GM19463 (cell line): ENCODE results near the gene ZNF222.

Source experiments
- ATAC-seq: cut with Tn5 transposase; IDR thresholded peaks from one replicate; pipeline ENCODE4 v1.9.1; 2021; ENCODE audit warnings: mild to moderate bottlenecking, moderate library complexity; ENCODE audit not compliant: unreplicated experiment

The ZNF222 gene

DNA sequence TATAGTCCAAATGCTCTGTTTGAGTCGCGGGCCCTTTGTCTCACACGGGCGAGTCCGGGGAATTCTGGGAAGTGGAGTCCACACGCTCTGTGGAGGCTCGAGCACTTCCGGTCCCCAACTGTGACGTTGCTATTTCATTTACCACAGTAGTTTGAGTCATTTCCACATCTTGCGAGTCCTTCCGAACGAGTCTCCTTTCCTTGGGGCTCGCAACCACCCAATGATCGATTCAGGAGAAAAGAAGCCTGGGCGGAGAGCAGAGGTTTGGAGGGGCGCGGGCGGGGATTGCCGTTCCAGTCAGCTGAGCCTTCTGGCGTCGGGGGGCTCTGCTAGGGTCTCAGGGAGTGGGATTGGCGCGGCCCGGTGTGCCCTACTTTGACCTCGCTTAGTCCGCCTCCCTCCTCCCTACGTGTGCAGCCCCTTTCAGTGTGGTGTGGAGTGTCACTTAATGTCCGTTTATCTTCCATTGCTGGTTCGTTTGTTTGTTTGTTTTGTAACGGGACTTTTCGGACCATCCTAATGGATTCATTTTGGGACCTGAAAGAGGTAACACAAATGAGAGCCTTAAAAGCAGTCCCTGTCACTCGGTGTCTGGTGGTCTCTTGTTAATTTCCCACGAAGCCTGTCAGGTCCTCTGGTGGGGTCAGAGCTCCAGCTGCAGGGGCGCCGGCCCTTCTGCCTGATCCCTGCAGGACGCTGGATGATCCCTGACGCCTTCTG is at the start of gene ZNF222:
Gene ZNF222 (plus strand): TSS at position 163 of the 720 bp plus-strand sequence. CDS start 58 bp downstream, at position 221.
- ATAC-seq: peak; percentile 96

- ATAC-seq: no peak
These were observed 48.4 kb upstream of the ZNF222 start for GRCh38 chr19:43976732-43977131.

- ATAC-seq: no peak
These were observed 41.7 kb upstream of the ZNF222 start for GRCh38 chr19:43983544-43983911.

DNA sequence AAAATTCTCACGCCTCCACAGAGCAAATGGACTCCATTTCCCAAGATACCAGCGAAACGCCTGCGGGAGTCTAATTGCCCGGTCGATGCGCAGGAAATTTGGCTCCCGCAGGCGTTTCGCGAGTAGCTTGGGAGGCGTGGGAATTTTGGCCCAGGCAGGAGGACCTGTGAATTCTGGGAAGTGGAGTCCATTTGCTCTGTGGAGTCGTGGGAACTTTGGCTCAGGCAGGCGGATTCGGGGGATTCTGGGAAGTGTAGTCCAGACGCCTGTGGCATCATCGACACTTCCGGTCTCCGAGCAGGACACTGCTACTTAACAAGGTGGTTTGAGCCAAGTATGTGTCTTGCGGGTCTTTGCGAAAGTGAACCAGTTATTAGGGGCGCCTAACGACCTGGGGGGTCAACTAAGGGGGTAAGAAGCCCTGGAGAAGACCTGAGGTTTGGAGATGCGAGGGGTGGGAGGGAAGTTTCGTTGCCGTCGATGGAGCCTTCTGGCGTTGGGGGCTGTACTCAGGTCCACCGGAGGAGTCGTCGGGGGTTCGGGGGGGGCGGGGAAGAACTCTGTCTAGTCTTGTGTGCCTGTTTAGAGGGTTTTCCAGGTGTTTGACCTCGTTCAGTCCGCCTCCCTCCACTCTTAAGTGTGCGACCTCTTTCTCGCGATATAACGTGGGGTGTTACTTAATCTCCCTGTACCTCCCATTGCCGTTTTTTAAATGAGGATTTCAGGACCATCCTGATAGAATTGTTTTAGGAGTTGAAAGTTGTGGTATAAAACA is 41.1 kb upstream of the ZNF222 start, which contains the start of gene ZNF155:
Gene ZNF155 (plus strand): TSS at position 277 of the 775 bp plus-strand sequence. CDS start 4,356 bp downstream, outside the sequence.
- peak; percentile 90 for ATAC-seq

- ATAC-seq: no peak
These were observed 40.5 kb upstream of the ZNF222 start for GRCh38 chr19:43984687-43985000.

DNA sequence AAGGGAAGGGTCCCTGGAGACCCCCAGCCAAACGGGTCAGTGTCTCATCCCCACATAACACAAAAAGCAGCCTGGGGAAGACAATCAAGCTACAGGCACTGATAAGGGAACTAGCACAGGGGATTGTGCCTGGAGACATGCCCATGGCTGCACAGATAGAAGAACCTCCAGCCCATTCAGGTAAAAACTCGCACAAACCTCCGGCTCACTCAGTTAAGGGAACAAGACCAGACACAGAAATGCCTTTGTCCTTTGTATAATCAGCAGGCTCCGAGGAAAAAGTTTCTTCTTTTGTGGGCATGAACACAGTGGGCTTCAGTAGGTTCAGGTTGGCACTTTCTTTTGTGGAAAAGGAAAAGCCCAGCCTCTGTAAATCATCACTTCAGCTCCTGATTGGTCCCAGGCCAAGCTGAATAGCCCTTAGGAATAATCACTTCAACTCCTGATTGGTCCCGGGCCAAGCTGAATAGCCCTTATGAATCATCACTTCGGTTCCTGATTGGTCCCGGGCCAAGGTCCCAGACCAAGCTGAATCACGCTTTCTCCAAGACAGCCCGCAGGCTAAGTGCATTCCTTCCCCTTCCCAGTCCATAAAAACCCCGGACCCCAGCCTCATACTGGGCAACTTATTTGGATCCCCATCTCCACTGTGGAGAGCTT is 27.4 kb upstream of the ZNF222 start:
- ATAC-seq: no peak

GRCh38 chr19:44002212-44002565 is 23.0 kb upstream of the ZNF222 start:
- ATAC-seq: no peak

- peak; percentile 91 for ATAC-seq
These were observed 22.4 kb upstream of the ZNF222 start, which contains the start of gene ZNF230 for GRCh38 chr19:44002566-44003460. ZNF230 (plus strand) TSS chr19:44002957; CDS start chr19:44007079, 4,122 bp downstream.

- ATAC-seq: no peak
These were observed 21.6 kb upstream of the ZNF222 start for GRCh38 chr19:44003461-44004009.

DNA sequence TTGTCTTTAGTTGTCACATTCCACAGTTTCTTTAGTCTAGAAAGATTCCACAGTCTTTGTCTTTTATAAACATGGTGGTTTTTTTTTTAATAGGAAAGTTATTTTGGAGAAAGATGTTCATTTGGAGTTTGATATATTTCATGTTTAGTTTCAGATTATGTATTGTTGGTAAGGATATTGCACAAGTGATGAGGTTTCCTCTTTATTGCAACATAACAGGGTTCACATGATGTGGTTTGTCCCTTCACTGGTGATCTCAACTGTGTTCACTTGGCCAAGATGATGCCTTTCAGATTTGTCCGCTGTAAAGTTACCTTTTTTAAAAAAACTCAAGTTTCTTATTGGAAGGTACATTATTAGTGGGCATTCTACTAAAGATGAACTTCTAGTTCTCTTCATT is 19.2 kb upstream of the ZNF222 start:
- no peak for ATAC-seq

DNA sequence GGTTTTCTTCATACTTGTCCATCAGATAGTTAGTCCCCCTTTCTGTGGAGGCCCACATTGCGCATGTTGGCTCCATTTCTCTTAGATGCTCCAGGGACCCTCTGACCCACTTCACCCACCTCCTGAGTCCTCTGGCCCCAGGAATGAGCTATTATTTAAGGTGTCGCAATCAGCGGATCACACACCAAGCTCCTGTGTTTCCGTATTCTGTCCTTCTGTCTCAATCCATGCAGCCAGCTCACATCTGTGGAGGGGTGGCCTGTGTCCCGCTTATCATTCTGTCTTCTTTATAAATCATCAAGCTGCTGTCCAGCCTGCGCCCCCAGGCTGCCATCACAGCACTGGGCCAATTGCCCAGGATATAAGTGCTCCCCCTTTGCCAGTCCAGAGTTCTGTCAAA is 17.7 kb upstream of the ZNF222 start:
- ATAC-seq: no peak

GRCh38 chr19:44010468-44010867 is 14.7 kb upstream of the ZNF222 start:
- no peak for ATAC-seq

DNA sequence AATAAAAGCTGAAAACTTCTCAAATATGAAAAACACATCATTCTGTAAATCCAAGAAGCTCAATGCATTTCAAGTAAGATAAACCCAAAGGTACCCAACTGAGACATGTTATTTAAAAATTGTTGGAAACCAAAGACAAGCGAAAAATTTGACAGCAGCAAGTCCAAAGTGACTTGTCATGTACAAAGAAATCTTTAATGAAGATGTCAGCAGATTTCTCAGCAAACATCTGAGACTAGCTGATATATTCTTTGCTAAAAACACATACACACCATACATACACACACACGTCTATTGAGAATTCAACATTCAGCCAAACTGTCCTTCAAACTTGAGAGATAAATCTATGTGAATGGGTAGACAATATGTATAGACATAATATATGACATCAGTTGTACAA is 5.7 kb upstream of the ZNF222 start:
- no peak for ATAC-seq

DNA sequence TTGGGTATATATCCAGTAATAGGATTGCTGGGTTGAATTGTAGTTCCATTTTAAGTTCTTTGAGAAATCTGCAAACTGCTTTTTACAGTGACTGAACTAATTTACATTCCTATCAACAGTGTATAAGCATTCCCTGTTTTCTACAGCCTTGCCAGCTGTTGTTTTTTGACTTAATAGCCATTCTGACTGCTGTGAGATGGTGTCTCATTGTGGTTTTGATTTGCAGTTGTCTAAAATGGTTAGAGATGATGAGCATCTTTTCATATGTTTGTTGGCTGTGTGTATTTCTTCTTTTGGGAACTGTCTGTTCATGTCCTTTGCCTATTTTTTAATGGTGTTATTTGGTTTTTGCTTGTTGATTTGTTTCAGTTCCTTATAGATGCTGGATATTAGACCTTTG is 4.0 kb upstream of the ZNF222 start:
- ATAC-seq: no peak

DNA sequence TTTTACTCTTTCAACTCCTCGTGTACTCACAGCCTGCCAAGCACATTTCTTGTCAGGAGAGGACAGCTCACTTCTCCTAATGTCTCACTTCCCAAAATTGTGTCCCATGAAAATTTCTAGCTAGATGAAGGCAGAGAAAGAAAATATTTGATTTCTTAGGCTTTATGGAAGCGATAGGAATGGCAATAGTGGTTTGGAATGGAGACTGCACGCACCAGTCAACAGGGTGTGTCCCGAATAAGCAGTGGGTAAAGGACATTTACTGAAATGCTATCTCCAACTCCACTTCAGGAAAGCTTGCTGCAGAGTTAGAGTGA is 321 bp upstream of the ZNF222 start:
- no peak for ATAC-seq

DNA sequence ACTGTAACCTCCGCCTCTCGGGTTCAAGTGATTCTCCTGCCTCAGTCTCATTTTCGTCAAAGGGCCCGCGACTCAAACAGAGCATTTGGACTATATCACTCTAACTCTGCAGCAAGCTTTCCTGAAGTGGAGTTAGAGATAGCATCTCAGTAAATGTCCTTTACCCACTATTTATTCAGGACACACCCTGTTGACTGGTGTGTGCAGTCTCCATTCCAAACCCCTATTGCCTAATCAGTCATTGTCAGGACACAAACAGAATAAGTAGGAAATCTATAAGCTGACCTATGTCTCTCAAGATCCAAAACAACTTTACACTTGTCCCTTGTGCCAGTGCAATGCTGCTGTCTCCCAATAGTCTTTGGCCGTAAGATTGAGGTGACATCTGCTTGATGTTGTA is 1.4 kb downstream of the ZNF222 start:
- ATAC-seq: no peak

GRCh38 chr19:44032001-44032610 is 6.9 kb downstream of the ZNF222 start:
- no peak for ATAC-seq

DNA sequence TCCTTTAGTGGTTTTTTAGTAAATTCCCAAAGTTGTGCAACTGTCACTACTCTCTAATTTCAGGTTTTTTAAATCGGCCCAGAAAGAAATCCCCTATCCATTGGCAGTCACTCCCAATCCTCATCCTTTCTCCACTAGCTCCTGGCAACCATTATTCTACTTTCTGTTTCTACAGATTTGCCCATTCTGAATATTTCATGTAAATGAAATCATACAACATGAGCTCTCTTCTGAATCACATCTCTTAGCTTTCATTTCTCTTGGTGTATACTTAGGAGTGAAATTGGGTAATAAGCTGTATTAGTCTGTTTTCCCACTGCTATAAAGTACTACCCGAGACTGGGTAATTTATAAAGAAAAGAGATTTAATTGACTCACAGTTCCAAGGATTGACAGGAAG is 17.0 kb downstream of the ZNF222 start:
- no peak for ATAC-seq

- no peak for ATAC-seq
These were observed 25.8 kb downstream of the ZNF222 start for GRCh38 chr19:44050740-44051649.
